Chondrocyte (in vitro differentiated cells): ENCODE measurements around the gene PDLIM5. TPM values are rescaled to one million over a fixed set of nuclear protein-coding genes. Genes with fewer than 3 reads are reported as not detected.

Source experiments
- DNase-seq: peaks from one replicate; pipeline ENCODE4 v3.0.0; 2021; ENCODE audit warnings: mixed read lengths, low spot score
- H3K27ac Mint-ChIP-seq: one replicate; pipeline ENCODE4 v1.8.0; 2021; ENCODE audit warnings: mild to moderate bottlenecking, moderate library complexity, mixed read lengths; ENCODE audit not compliant: unreplicated experiment
- H3K27me3 Mint-ChIP-seq: 2 replicates; pipeline ENCODE4 v1.8.0; 2021; ENCODE audit warnings: low read depth, mixed read lengths
- H3K36me3 Mint-ChIP-seq: 2 replicates; pipeline ENCODE4 v1.8.0; 2021; ENCODE audit warnings: low read depth, mixed read lengths
- H3K4me1 Mint-ChIP-seq: 2 replicates; pipeline ENCODE4 v1.8.0; 2021; ENCODE audit warnings: low read depth, mild to moderate bottlenecking, mixed read lengths
- H3K4me3 Mint-ChIP-seq: one replicate; pipeline ENCODE4 v1.8.0; 2021; ENCODE audit warnings: mild to moderate bottlenecking, moderate library complexity, mixed read lengths; ENCODE audit not compliant: unreplicated experiment
- H3K9me3 Mint-ChIP-seq: 2 replicates; pipeline ENCODE4 v1.8.0; 2021; ENCODE audit warnings: low read depth, mixed read lengths
- CTCF ChIP-seq: fragments of 200-600 bp; sonication (generic); IDR thresholded peaks from 2 replicates; pipeline ENCODE4 v1.5.0; 2021; ENCODE audit warnings: antibody characterized with exemption, mild to moderate bottlenecking, moderate library complexity
- total RNA-seq: library from RNA; stranded (reverse); gene quantifications from 3 replicates; pipeline ENCODE4 v1.2.1, GENCODE V29; 2021

PDLIM5 gene
- total RNA-seq, 1 donor from 2014 or later = 329 TPM

- Mint-ChIP-seq H3K27ac (peak overlapping the region; percentile 56), H3K4me1 (peaks cover 64% of the 10 kb centered on the region), H3K4me3 (no peak overlapping the region), H3K9me3 (no peaks in the 10 kb centered on the region), H3K27me3 (no peaks in the 10 kb centered on the region), H3K36me3 (no peaks in the 10 kb centered on the region)
- no peak for TF ChIP-seq CTCF
- no peak for DNase-seq
Observed at GRCh38 chr4:94408549-94409374, 43.0 kb upstream of the PDLIM5 start.

GRCh38 chr4:94409375-94409679 lies 42.4 kb upstream of the PDLIM5 start:
- peaks cover 70% of the 10 kb centered on the region for H3K4me1 Mint-ChIP-seq

GRCh38 chr4:94409962-94410361 lies 41.8 kb upstream of the PDLIM5 start:
- H3K36me3 Mint-ChIP-seq = no peaks in the 10 kb centered on the region
- TF ChIP-seq CTCF = no peak

More at GRCh38 chr4:94409375-94409679, 42.4 kb upstream of the PDLIM5 start:
- no peaks in the 10 kb centered on the region for H3K9me3 Mint-ChIP-seq
- no peaks in the 10 kb centered on the region for H3K36me3 Mint-ChIP-seq
- H3K27me3 Mint-ChIP-seq = no peaks in the 10 kb centered on the region
- no peak overlapping the region for H3K4me3 Mint-ChIP-seq
- no peak for TF ChIP-seq CTCF
- no peak for DNase-seq
- H3K27ac Mint-ChIP-seq = peak overlapping the region; percentile 56

GRCh38 chr4:94410678-94411206 lies 41.0 kb upstream of the PDLIM5 start:
- Mint-ChIP-seq H3K9me3 (no peaks in the 10 kb centered on the region), H3K4me1 (peaks cover 76% of the 10 kb centered on the region), H3K36me3 (no peaks in the 10 kb centered on the region), H3K4me3 (peak overlapping the region; percentile 11), H3K27ac (peak overlapping the region; percentile 93), H3K27me3 (no peaks in the 10 kb centered on the region)
- no peak for DNase-seq
- no peak for TF ChIP-seq CTCF

More at GRCh38 chr4:94409962-94410361, 41.8 kb upstream of the PDLIM5 start:
- Mint-ChIP-seq H3K4me1 (peaks cover 74% of the 10 kb centered on the region), H3K9me3 (no peaks in the 10 kb centered on the region), H3K27me3 (no peaks in the 10 kb centered on the region), H3K4me3 (no peak overlapping the region), H3K27ac (peak overlapping the region; percentile 71)
- DNase-seq = no peak

DNA sequence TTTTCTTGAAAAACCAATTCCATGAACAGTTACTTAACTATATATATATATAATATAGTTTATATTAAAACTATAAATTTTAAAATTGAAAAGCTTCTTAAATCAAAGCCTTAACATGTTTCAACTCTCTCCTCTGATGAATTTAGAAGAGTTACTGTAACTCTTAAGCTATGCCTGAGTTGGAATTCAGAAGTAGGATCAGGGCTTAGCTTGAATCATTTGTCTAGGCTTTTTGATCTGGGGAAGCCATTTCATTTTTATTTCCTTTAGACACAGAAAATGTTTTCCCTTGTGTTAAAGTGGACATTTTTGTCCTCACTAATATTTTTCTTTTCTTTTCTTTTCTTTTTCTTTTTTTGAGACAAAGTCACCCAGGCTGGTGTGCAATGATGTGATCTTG lies 40.4 kb upstream of the PDLIM5 start:
- no peaks in the 10 kb centered on the region for H3K36me3 Mint-ChIP-seq

More for the DNA sequence above, 40.4 kb upstream of the PDLIM5 start:
- H3K27ac Mint-ChIP-seq = no peak overlapping the region
- TF ChIP-seq CTCF = no peak
- no peak overlapping the region for H3K4me3 Mint-ChIP-seq
- H3K4me1 Mint-ChIP-seq = peaks cover 76% of the 10 kb centered on the region
- no peaks in the 10 kb centered on the region for H3K9me3 Mint-ChIP-seq
- no peaks in the 10 kb centered on the region for H3K27me3 Mint-ChIP-seq
- no peak for DNase-seq
